ENCODE results near the gene APBA1.

- TF ChIP-seq CTCF (IDR thresholded peaks at IDR 0.05; ENCODE audit: low read depth, low read length) (no peak), POLR2A (IDR thresholded peaks at IDR 0.05; ENCODE audit: extremely low read depth, insufficient read length) (no peak)
These were observed 2.0 kb upstream of the APBA1 start for GRCh38 chr9:69674112-69674685.

Data from NB4 (cell line).